RCC 7860 (cell line): Measurements from ENCODE around the gene MYL7.
"Not testable (repeated sequence)": the region's sequence is repeated elsewhere in the genome, so short reads cannot be mapped to it uniquely, and the experiment has no call there.

Experiments
- DNase-seq: peaks from one replicate; pipeline ENCODE4 v3.0.0-alpha.2; 2015; ENCODE audit warnings: low spot score
- FAIRE-seq: peaks from 2 replicates; lab custom pipeline; 2012; peaks lifted over from hg19 to GRCh38; lab: Jason Lieb, UNC

MYL7 gene

GRCh38 chr7:44133295-44133694 is 7.8 kb downstream of the MYL7 start:
- no peak for FAIRE-seq
- DNase-seq, result no peak

- no peak for FAIRE-seq
Measured at GRCh38 chr7:44132039-44132438, 9.1 kb downstream of the MYL7 start.

GRCh38 chr7:44131173-44132029 is 9.7 kb downstream of the MYL7 start:
- FAIRE-seq (no peak), DNase-seq (no peak)

More at GRCh38 chr7:44132039-44132438, 9.1 kb downstream of the MYL7 start:
- DNase-seq, result no peak

GRCh38 chr7:44128721-44129582 is 12.2 kb downstream of the MYL7 start:
- no peak for FAIRE-seq
- no peak for DNase-seq

GRCh38 chr7:44127161-44127560 is 14.0 kb downstream of the MYL7 start:
- FAIRE-seq (no peak), DNase-seq (no peak)

- not testable (repeated sequence) for FAIRE-seq
Measured at GRCh38 chr7:44126574-44126973, 14.6 kb downstream of the MYL7 start.

GRCh38 chr7:44124822-44125202 is 16.3 kb downstream of the MYL7 start:
- DNase-seq (no peak), FAIRE-seq (no peak)

More at GRCh38 chr7:44126574-44126973, 14.6 kb downstream of the MYL7 start:
- not testable (repeated sequence) for DNase-seq

GRCh38 chr7:44123190-44124003 is 17.7 kb downstream of the MYL7 start, which contains the start of gene POLD2:
Gene POLD2, minus strand, starts transcription at chr7:44123548. Its CDS starts 1,495 bp downstream, at chr7:44122053.
- FAIRE-seq (peak; percentile 67), DNase-seq (peak; percentile 90)

- no peak for DNase-seq
- FAIRE-seq, result no peak
Measured at GRCh38 chr7:44122529-44122928, 18.6 kb downstream of the MYL7 start.

- DNase-seq (no peak), FAIRE-seq (no peak)
Measured at GRCh38 chr7:44121761-44122420, 19.2 kb downstream of the MYL7 start.

GRCh38 chr7:44120395-44120794 is 20.7 kb downstream of the MYL7 start:
- no peak for DNase-seq
- no peak for FAIRE-seq

GRCh38 chr7:44119829-44120380 is 21.2 kb downstream of the MYL7 start:
- DNase-seq (no peak), FAIRE-seq (no peak)

- no peak for FAIRE-seq
- DNase-seq, result no peak
Measured at GRCh38 chr7:44117801-44118429, 23.2 kb downstream of the MYL7 start.

GRCh38 chr7:44116789-44117666 is 24.1 kb downstream of the MYL7 start:
- FAIRE-seq, result no peak
- no peak for DNase-seq

GRCh38 chr7:44116087-44116788 is 24.9 kb downstream of the MYL7 start:
- FAIRE-seq, result no peak
- no peak for DNase-seq

- FAIRE-seq (no peak), DNase-seq (no peak)
Measured at GRCh38 chr7:44114586-44115310, 26.4 kb downstream of the MYL7 start.

- FAIRE-seq (no peak), DNase-seq (no peak)
Measured at GRCh38 chr7:44113764-44114354, 27.3 kb downstream of the MYL7 start.
